H1 (cell line): ENCODE results near the gene CAMK2A. TPM values are rescaled to one million over a fixed set of nuclear protein-coding genes. Genes with fewer than 3 reads are reported as not detected.

Source experiments
- CTCF ChIA-PET: fragments of 300-600 bp; sonication (Branson Sonifier 250); formaldehyde crosslinking; loops from one replicate; lab custom pipeline; 2021; ENCODE audit not compliant: partially characterized antibody; lab: Charles Lee
- POLR2A ChIA-PET: fragments of 300-600 bp; sonication (Branson Sonifier 250); formaldehyde crosslinking; loops from one replicate; lab custom pipeline; 2021; ENCODE audit warnings: inconsistent platforms; ENCODE audit not compliant: partially characterized antibody; lab: Charles Lee
- DNase-seq, 2 experiments: peaks; one replicate each; pipeline versions ENCODE4 v3.0.0 to v3.0.0-alpha.2; 2010 to 2022; ENCODE audit warnings: low spot score in 2 of 2, low read depth in 1 of 2, mixed read lengths in 1 of 2
- FAIRE-seq: peaks from 2 replicates; lab custom pipeline; 2011; peaks lifted over from hg19 to GRCh38; lab: Jason Lieb, UNC
- H2AFZ ChIP-seq: 2 replicates; pipeline ENCODE4 v1.8.1; 2012; ENCODE audit warnings: low read length, inconsistent platforms
- H2AK5ac ChIP-seq: 2 replicates; pipeline ENCODE4 v1.6.1; 2013; ENCODE audit warnings: low read depth, low read length
- H2BK120ac ChIP-seq: replicated peaks from 2 replicates; pipeline ENCODE3; 2013; ENCODE audit warnings: low read depth, low read length, inconsistent platforms
- H2BK12ac ChIP-seq: 2 replicates; pipeline ENCODE4 v1.6.1; 2013; ENCODE audit warnings: low read depth, low read length
- H2BK15ac ChIP-seq: 2 replicates; pipeline ENCODE4 v1.6.1; 2013; ENCODE audit warnings: low read length
- H2BK20ac ChIP-seq: 2 replicates; pipeline ENCODE4 v1.6.1; 2013; ENCODE audit warnings: low read length
- H2BK5ac ChIP-seq: 2 replicates; pipeline ENCODE4 v1.6.1; 2013; ENCODE audit warnings: low read depth, low read length
- H3K14ac ChIP-seq: 2 replicates; pipeline ENCODE4 v1.6.1; 2013; ENCODE audit warnings: inconsistent platforms; ENCODE audit not compliant: insufficient read length
- H3K18ac ChIP-seq: 2 replicates; pipeline ENCODE4 v1.6.1; 2013; ENCODE audit warnings: low read length; ENCODE audit errors: extremely low read depth
- H3K23ac ChIP-seq: 2 replicates; pipeline ENCODE4 v1.6.1; 2013; ENCODE audit warnings: inconsistent platforms; ENCODE audit not compliant: insufficient read length
- H3K23me2 ChIP-seq: 2 replicates; pipeline ENCODE4 v1.6.1; 2013; ENCODE audit warnings: low read depth, low read length
- H3K27ac ChIP-seq: 2 replicates; pipeline ENCODE4 v1.6.1; 2011; ENCODE audit warnings: low read depth, low read length, inconsistent platforms
- H3K27me3 ChIP-seq, 4 experiments: replicated peaks in 1 of 4; 1 replicate in 1 of 4; 2 replicates in 3 of 4; pipeline versions ENCODE4 v1.6.1 to v1.8.1; 2011 to 2013; ENCODE audit warnings: low read length in 3 of 4, mild to moderate bottlenecking in 3 of 4, inconsistent platforms in 2 of 4, mixed read lengths in 2 of 4, moderate library complexity in 1 of 4; ENCODE audit not compliant: control insufficient read depth in 3 of 4, insufficient read depth in 3 of 4; ENCODE audit errors: extremely low read depth in 1 of 4
- H3K36me3 ChIP-seq, 4 experiments: 2 replicates each; pipeline versions ENCODE4 v1.6.1 to v1.8.1; 2011 to 2013; ENCODE audit warnings: mild to moderate bottlenecking in 4 of 4, low read length in 3 of 4, moderate library complexity in 2 of 4, control low read depth in 1 of 4, inconsistent platforms in 1 of 4; ENCODE audit not compliant: insufficient read depth in 4 of 4, control insufficient read depth in 2 of 4
- H3K4ac ChIP-seq: replicated peaks from 2 replicates; pipeline ENCODE3; 2013; ENCODE audit warnings: low read length, low read depth, mixed read lengths, inconsistent platforms; ENCODE audit not compliant: insufficient read length
- H3K4me1 ChIP-seq, 4 experiments: replicated peaks in 1 of 4; 1 replicate in 1 of 4; 2 replicates in 3 of 4; pipeline versions ENCODE4 v1.6.1 to v1.8.1; 2011 to 2013; ENCODE audit warnings: low read length in 3 of 4, inconsistent platforms in 2 of 4, mixed read lengths in 1 of 4; ENCODE audit not compliant: insufficient read depth in 4 of 4, control insufficient read depth in 3 of 4
- H3K4me2 ChIP-seq, 2 experiments: 2 replicates each; pipeline versions ENCODE4 v1.6.1 to v1.8.1; 2011 to 2013; ENCODE audit warnings: low read depth in 2 of 2, low read length in 2 of 2, control low read depth in 1 of 2, inconsistent platforms in 1 of 2, mild to moderate bottlenecking in 1 of 2; ENCODE audit not compliant: insufficient read depth in 1 of 2
- H3K4me3 ChIP-seq, 4 experiments: fragments of 200-600, 300-600 bp in 1 of 4; sonication (generic), shearing (Covaris generic), sonication (Bioruptor Twin) in 1 of 4; 2 replicates each; pipeline versions ENCODE4 v1.5.1 to v1.8.1; 2011 to 2016; ENCODE audit warnings: low read length in 4 of 4, low read depth in 3 of 4, control low read depth in 2 of 4, inconsistent platforms in 2 of 4, mild to moderate bottlenecking in 2 of 4, mixed read lengths in 1 of 4, moderate library complexity in 1 of 4; ENCODE audit not compliant: insufficient read depth in 2 of 4; ENCODE audit errors: extremely low read depth in 1 of 4
- H3K56ac ChIP-seq: replicated peaks from 2 replicates; pipeline ENCODE3; 2013; ENCODE audit warnings: low read depth, mild to moderate bottlenecking, mixed read lengths, low read length, inconsistent platforms; ENCODE audit not compliant: insufficient read length
- H3K79me1 ChIP-seq: 2 replicates; pipeline ENCODE4 v1.6.1; 2013; ENCODE audit warnings: low read depth, low read length, control low read depth
- H3K79me2 ChIP-seq, 2 experiments: 2 replicates each; pipeline versions ENCODE4 v1.6.1 to v1.8.1; 2012 to 2013; ENCODE audit warnings: low read length in 2 of 2, mild to moderate bottlenecking in 2 of 2, inconsistent platforms in 1 of 2; ENCODE audit not compliant: insufficient read depth in 2 of 2, control insufficient read depth in 1 of 2
- H3K9ac ChIP-seq, 4 experiments: replicated peaks in 1 of 4; 1 replicate in 1 of 4; 2 replicates in 3 of 4; pipeline versions ENCODE4 v1.6.1 to v1.8.1; 2011 to 2013; ENCODE audit warnings: low read depth in 3 of 4, low read length in 3 of 4, control low read depth in 2 of 4, mild to moderate bottlenecking in 2 of 4, moderate library complexity in 2 of 4, inconsistent platforms in 1 of 4; ENCODE audit errors: extremely low read depth in 1 of 4
- H3K9me3 ChIP-seq, 2 experiments: 2 replicates each; pipeline versions ENCODE4 v1.6.1 to v1.8.1; 2012 to 2013; ENCODE audit warnings: mild to moderate bottlenecking in 2 of 2, moderate library complexity in 2 of 2, control low read depth in 1 of 2, inconsistent platforms in 1 of 2, low read depth in 1 of 2, low read length in 1 of 2, mixed read lengths in 1 of 2; ENCODE audit not compliant: insufficient read depth in 2 of 2
- H4K20me1 ChIP-seq, 2 experiments: replicated peaks in 1 of 2; 2 replicates each; pipeline versions ENCODE3 to v1.8.1; 2011 to 2013; ENCODE audit warnings: inconsistent platforms in 2 of 2, low read length in 2 of 2, mild to moderate bottlenecking in 1 of 2; ENCODE audit not compliant: insufficient read depth in 2 of 2, control insufficient read depth in 1 of 2
- H4K5ac ChIP-seq: 2 replicates; pipeline ENCODE4 v1.6.1; 2013; ENCODE audit warnings: low read length, low read depth, mixed read lengths, inconsistent platforms; ENCODE audit not compliant: insufficient read length
- H4K8ac ChIP-seq: 2 replicates; pipeline ENCODE4 v1.8.0; 2013; ENCODE audit warnings: mild to moderate bottlenecking, moderate library complexity, low read length, inconsistent platforms; ENCODE audit not compliant: insufficient read depth; ENCODE audit errors: extremely low read depth
- H4K91ac ChIP-seq: replicated peaks from 2 replicates; pipeline ENCODE3; 2013; ENCODE audit warnings: low read length, mixed read lengths, inconsistent platforms; ENCODE audit not compliant: insufficient read length
- ATF2 ChIP-seq: IDR thresholded peaks from 2 replicates; pipeline ENCODE4 v1.6.1; 2012; ENCODE audit warnings: low read length, inconsistent platforms
- BACH1 ChIP-seq: IDR thresholded peaks from 2 replicates; pipeline ENCODE4 v1.6.1; 2012; ENCODE audit warnings: low read length, improper control_type of control experiment
- JUND ChIP-seq: IDR thresholded peaks from 2 replicates; pipeline ENCODE4 v1.6.1; 2011; ENCODE audit warnings: mild to moderate bottlenecking, improper control_type of control experiment, low read length
- SIN3A ChIP-seq, 2 experiments: IDR thresholded peaks in 1 of 2; conservative IDR thresholded peaks in 1 of 2; 2 replicates each; pipeline ENCODE4 v1.6.1; 2011 to 2012; ENCODE audit warnings: low read length in 2 of 2, improper control_type of control experiment in 1 of 2, low read depth in 1 of 2, mild to moderate bottlenecking in 1 of 2
- SIX5 ChIP-seq: IDR thresholded peaks from 2 replicates; pipeline ENCODE4 v1.6.1; 2011; ENCODE audit warnings: mild to moderate bottlenecking, low read depth, low read length
- WGBS, 2 experiments: shearing (Covaris generic) in 1 of 2; methylation state at CpG; one replicate each; pipeline versions ENCODE4 v1.1.6 to v1.1.7; 2013 to 2015; ENCODE audit warnings: low lambda C conversion rate in 2 of 2, mixed read lengths in 2 of 2, inconsistent platforms in 1 of 2, low coverage in 1 of 2, missing lambda C conversion rate in 1 of 2; ENCODE audit not compliant: insufficient replicate concordance in 2 of 2, insufficient coverage in 1 of 2, insufficient read length in 1 of 2; ENCODE audit errors: extremely low coverage in 1 of 2, missing lambda C conversion rate in 1 of 2; 5-methylcytosine and 5-hydroxymethylcytosine counted together
- polyA plus RNA-seq, 7 experiments: library from polyadenylated mRNA; depleted of rRNA in 3 of 7; stranded (reverse) in 5 of 7; unstranded in 2 of 7; fragments of >200 nt in 5 of 7; fragments of 200-250 nt in 2 of 7; gene quantifications; 1 replicate in 5 of 7; 2 replicates in 1 of 7; 4 replicates in 1 of 7; pipeline versions ENCODE4 v1.2.1 to v1.2.3, GENCODE V29; 2011 to 2013; ENCODE audit warnings: missing spikeins in 2 of 7, mixed read lengths in 2 of 7
- total RNA-seq: library from RNA; stranded (reverse); fragmentation: NEBNext Ultra II Directional; extraction: Animal tissue kit (Norgen Biotek cat#: 25700); gene quantifications from 2 replicates; pipeline ENCODE4 v1.2.1, GENCODE V29; 2021

Gene CAMK2A
- total and polyA plus RNA-seq, 2 of the 8 experiments (the other 6 are each of a cell fraction or from before 2014, with no cell fraction given) = 0.20 to 0.28 TPM

- Histone ChIP-seq H3K9ac (no peak overlapping the region), H4K91ac (no peak overlapping the region), H3K27me3 (no peaks in the 10 kb centered on the region), H2BK120ac (no peak overlapping the region), H3K27ac (no peak overlapping the region), H2BK5ac (peak overlapping the region; percentile 12; the same call in 1 of the 2 replicates), H4K20me1 (no peaks in the 10 kb centered on the region), H2AK5ac (no peak overlapping the region), H3K4me3 (no peak overlapping the region), H3K56ac (no peak overlapping the region), H2BK15ac (no peak overlapping the region)
- no peak for TF ChIP-seq ATF2
- 0 out of 2 replicates have a peak, but pooled peaks have one; percentile 6 for TF ChIP-seq JUND
- no peak for TF ChIP-seq SIX5
- peak; percentile 28; the same call in 1 of the 2 replicates for TF ChIP-seq BACH1
- TF ChIP-seq SIN3A (conservative IDR thresholded peaks at IDR 0.05 in 1 of 2, IDR thresholded peaks at IDR 0.05 in 1 of 2; ENCODE audit: low read depth in 1 of 2, low read length in 2 of 2) = no peak
- TF ChIP-seq, all 59 proteins: peak for 2
- Histone ChIP-seq H3K4me2 (no peak overlapping the region), H3K23me2 (no peaks in the 10 kb centered on the region), H2AFZ (no peak overlapping the region), H3K4me1 (peaks cover 0 to 6% (median 1%) of the 10 kb centered on the region in 4 experiments; a peak in 4 of 7 replicates), H3K4ac (no peak overlapping the region), H2BK20ac (no peak overlapping the region), H3K9me3 (no peaks in the 10 kb centered on the region), H3K14ac (no peak overlapping the region), H2BK12ac (no peak overlapping the region; the same call in 1 of the 2 replicates), H3K23ac (no peak overlapping the region), H3K79me1 (no peaks in the 10 kb centered on the region), H3K79me2 (no peaks in the 10 kb centered on the region), H3K18ac (no peak overlapping the region), H4K5ac (no peak overlapping the region), H3K36me3 (no peaks in the 10 kb centered on the region), H4K8ac (no peak overlapping the region)
- POLR2A ChIA-PET = no interaction called here
- DNase-seq (no peak), FAIRE-seq (no peak)
- 87% methylated on average over 11 of the region's 11 CpGs; no CpG with 5 or more reads in 1 of the 2 experiments for WGBS, 2 experiments
- CTCF ChIA-PET = interaction anchor here (0.7 to 3.5 kb wide), 4 partner anchors 8 to 29 kb away, joined by 3 to 15 read pairs (median 4); partner anchors contain the start of gene ARSI
Observed at GRCh38 chr5:150317048-150318003, 27.8 kb upstream of the CAMK2A start.
